Tibial nerve (tissue), 3 donors: ENCODE results near the gene PLPP3.

Source experiments
- POLR2A ChIP-seq, 2 donors: fragments of 450-650 bp; IDR thresholded peaks; one replicate each; pipeline ENCODE4 v1.6.1; 2017; ENCODE audit warnings: antibody characterized with exemption in 2 of 2, mild to moderate bottlenecking in 2 of 2, moderate library complexity in 2 of 2
- TF ChIP-seq, protein P1 (sequence below), 5 experiments: fragments of 200-600 bp in 3 of 5; fragments of 450-650 bp in 2 of 5; sonication (generic) in 3 of 5; IDR thresholded peaks; one replicate each; pipeline ENCODE4 v1.5.1; 2016 to 2019; ENCODE audit warnings: antibody characterized with exemption in 5 of 5, mild to moderate bottlenecking in 3 of 5, moderate library complexity in 2 of 5

GRCh38 chr1:56573311-56573710, 6.1 kb downstream of the PLPP3 start:
- TF ChIP-seq, protein P1, sequence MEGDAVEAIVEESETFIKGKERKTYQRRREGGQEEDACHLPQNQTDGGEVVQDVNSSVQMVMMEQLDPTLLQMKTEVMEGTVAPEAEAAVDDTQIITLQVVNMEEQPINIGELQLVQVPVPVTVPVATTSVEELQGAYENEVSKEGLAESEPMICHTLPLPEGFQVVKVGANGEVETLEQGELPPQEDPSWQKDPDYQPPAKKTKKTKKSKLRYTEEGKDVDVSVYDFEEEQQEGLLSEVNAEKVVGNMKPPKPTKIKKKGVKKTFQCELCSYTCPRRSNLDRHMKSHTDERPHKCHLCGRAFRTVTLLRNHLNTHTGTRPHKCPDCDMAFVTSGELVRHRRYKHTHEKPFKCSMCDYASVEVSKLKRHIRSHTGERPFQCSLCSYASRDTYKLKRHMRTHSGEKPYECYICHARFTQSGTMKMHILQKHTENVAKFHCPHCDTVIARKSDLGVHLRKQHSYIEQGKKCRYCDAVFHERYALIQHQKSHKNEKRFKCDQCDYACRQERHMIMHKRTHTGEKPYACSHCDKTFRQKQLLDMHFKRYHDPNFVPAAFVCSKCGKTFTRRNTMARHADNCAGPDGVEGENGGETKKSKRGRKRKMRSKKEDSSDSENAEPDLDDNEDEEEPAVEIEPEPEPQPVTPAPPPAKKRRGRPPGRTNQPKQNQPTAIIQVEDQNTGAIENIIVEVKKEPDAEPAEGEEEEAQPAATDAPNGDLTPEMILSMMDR (IDR thresholded peaks at IDR 0.05) = no peak
- no peak for TF ChIP-seq POLR2A (IDR thresholded peaks at IDR 0.05)
